Effector CD4-positive, alpha-beta T cell (primary cell): ENCODE results near the gene BTK.
A peak's percentile ranks its signal among the peaks of the same experiment; 100 is the strongest.

Experiments
- DNase-seq: peaks from one replicate; pipeline ENCODE4 v3.0.0-alpha.2; 2020
- total RNA-seq: gene quantifications from one replicate; lab custom pipeline; 2026; lab: John Stamatoyannopoulos, UW

The BTK gene
- total RNA-seq = 1.7 reads per million

- DNase-seq = no peak
Measured at GRCh38 chrX:101385795-101386541, at the start of gene BTK. Gene BTK, minus strand, starts transcription at chrX:101386191. Its CDS starts 10,907 bp downstream, at chrX:101375284.

GRCh38 chrX:101430457-101431078, 44.6 kb upstream of the BTK start:
- DNase-seq = no peak

GRCh38 chrX:101429934-101430333, 43.9 kb upstream of the BTK start:
- no peak for DNase-seq

GRCh38 chrX:101427954-101428353, 42.0 kb upstream of the BTK start:
- no peak for DNase-seq

DNA sequence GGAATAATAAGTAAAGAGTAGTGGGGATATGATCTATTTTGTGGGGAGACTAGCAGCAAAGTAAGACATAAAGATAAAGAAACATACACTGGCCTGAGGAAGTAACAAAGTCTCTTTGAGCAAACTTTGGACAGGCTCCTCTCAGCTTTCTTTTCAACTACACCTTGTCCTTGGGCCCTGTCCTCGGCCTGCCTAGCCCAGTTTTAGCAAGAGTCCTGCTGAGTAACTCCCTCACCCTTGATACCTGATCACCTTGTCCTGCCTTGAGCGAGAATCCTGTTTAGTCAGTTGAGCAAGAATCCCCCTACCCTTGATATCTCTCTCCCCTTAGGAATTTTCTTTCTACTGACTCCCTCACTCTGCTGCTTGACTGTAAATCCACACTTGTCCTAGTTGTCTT, 33.5 kb upstream of the BTK start:
- no peak for DNase-seq

- DNase-seq = peak; percentile 12
Measured at GRCh38 chrX:101417981-101418841, 32.2 kb upstream of the BTK start.

DNA sequence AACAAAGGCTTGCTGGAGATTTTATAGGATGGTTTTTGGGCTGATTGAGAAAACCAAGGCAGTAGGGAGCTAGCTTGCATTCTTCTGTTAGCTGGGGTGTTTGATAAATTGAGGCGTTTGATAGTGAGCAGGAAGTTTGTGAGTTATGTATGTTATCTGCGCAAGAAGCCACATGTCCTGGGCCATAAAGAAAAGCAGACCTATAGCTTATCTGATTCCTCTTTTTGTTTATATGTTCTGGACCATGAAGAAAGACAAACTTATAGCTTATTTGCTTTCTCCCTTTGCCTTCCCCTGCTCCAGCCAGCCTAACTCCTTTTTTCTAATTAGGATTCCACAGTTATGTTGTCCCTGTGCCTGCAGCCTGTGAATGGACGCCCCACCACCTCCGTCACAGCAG, 31.2 kb upstream of the BTK start:
- DNase-seq = no peak

- DNase-seq = no peak
Measured at GRCh38 chrX:101416691-101417090, 30.7 kb upstream of the BTK start.

GRCh38 chrX:101415180-101416145, 29.5 kb upstream of the BTK start:
- peak; percentile 34 for DNase-seq

- no peak for DNase-seq
Measured at GRCh38 chrX:101411984-101412383, 26.0 kb upstream of the BTK start.

DNA sequence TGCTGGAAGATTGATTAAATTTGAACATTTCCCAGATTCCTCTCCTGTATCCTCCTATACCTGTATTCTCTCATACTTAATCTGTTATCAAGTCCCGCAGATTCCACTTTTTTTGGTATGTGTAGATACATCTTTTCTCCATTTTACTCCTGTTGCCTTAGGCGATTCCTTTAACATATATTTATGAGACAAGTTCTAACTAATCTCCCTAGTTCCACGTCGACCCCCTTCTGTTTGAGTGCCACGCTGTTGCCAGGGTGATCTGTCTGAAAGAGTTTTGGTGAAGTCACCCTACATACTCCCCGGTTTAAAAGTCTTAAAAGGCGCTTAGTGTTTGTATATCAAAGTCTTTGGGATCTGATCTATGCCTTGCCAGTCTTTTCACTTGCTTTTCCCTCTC, 24.5 kb upstream of the BTK start:
- DNase-seq = no peak

DNA sequence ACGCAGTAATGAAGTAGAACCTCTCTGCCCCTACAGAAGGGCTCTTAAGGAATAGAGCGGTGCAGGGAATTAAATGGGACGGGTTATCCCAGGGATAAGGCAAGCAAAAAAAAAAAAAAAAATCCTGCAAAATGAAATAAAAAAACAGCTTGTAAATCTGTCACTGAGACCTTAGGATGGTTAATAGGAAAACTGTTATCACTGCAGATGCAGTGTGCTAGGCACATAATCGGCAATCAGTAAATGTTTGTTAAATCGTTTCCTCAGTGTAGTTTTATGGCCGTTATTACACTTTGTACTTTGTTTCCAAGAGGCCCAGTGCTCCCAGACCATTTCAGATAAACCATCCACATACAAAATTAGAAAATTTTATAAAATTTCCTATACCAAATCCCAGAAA, 23.1 kb upstream of the BTK start:
- DNase-seq = no peak

DNA sequence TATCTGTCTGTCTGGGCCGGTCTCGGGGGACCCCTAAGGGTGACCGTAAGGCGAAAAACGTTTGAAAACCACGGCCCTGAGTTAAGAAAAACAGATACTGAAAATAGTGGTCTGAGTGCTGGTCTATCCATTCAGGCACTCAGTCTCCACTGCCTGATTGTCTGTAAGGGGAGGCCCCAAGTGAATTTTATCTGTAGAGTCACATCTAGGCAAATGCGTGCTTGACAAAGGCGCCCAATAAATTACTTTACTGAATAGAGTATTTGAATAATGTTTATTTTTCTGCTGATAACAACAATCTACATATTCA, 22.5 kb upstream of the BTK start:
- DNase-seq = no peak

DNA sequence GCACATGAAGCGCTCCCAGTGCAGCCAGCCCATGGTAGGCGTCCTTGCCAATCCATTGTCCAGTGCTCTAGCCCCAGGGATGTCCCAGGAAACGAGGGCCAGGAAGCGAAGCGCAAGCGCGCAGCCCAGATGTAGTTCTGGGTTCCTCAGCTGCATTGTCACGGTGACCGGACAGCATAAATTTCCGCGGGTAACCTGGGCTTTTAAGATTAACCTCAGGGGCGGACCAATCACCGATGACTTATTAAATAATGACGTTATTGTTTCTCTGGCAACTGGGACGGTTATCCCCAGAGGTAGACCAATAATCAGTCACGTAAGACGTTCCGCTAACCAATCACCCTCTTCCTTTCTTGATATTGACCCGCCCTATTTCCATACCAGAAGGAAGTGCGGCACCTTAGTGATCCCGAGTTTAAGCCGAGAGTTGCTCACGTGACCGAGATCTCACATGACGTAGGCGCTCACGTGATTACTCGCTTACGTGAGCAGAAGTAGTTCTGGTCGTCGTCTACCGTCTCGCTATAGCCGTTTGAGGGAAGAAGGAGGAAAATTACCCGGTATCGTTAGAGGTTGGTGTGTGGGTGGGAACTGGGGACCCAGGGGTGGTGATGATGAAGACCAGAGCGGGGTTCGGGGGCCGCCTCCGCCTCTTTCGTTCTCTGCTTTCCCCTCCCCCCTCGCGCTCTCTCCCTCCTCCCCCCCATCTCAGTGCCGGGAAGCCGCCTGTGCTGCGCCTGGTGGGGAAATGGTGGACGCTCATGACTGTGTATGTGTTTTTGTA, 21.9 kb upstream of the BTK start, which contains the start of the genes GLA and HNRNPH2:
GLA (minus strand) TSS at position 178 of the 784 bp plus-strand sequence; CDS start at position 156, 22 bp downstream.
HNRNPH2 (plus strand) TSS at position 475 of the 784 bp plus-strand sequence. CDS start 3,767 bp downstream, outside the sequence.
- peak; percentile 82 for DNase-seq

DNA sequence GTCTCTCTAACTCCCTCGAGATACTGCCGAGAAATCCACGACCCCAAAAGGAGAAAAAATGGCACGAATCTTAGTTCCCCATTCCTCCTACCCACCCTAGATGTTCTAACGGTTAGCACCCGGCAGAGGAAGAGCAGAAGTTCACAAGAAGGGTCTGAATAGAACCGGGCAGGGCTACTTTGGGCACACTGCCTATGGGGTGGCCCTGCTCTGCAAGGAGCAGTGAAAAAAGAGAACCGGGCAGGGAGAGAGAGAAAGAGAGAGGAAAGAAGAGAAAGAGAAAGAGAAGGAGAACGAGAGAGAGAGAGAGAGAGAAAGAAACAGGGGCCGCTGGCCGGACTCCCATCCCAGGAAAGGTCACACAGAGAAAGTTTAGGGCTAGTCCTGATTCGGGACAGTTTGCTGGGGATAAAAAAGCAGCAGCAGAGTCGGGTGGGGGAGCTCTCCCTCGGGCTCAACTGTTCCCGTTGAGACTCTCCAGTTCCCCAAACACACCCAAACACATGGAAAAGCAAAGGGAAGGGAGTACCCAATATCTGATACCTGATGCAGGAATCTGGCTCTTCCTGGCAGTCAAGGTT, 21.3 kb upstream of the BTK start:
- no peak for DNase-seq

DNA sequence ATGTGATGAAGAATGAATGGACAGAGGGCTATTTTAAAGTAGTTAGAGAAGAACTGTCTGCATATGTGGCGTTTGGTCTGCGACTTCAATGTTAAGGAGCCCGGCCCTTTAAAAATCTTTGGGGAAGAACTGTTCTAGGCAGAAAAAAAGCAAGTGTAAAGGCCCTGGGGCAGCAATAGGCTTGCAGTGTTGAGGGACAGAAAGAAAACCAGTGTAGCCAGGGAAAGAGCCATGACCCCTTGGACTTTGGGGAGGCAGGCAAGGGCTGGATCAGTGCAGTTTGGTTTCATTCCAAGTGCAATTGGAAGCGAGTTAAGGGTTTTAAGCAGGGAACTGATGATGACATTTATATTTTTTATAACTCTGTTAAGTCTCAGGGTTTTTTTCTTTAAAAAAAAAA, 13.8 kb upstream of the BTK start:
- no peak for DNase-seq

DNA sequence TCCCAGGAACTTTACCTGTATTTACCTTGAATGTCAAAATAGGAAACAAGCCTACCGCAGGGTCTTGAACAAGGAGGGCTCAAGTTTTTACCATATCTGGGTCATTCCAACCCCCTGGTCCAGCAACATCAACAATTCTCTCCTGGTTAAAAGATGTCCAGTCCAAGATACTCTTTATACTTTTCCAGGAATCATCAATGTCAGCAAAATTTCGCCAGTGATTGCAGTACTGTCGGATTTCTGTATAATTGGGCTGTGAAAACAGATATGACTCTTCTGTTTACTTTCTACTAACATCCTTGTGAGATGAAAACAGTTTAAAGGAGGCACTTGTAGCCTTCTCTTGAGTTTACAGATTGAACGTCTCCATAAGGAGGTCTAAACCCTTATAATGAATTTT, 12.7 kb upstream of the BTK start:
- no peak for DNase-seq

DNA sequence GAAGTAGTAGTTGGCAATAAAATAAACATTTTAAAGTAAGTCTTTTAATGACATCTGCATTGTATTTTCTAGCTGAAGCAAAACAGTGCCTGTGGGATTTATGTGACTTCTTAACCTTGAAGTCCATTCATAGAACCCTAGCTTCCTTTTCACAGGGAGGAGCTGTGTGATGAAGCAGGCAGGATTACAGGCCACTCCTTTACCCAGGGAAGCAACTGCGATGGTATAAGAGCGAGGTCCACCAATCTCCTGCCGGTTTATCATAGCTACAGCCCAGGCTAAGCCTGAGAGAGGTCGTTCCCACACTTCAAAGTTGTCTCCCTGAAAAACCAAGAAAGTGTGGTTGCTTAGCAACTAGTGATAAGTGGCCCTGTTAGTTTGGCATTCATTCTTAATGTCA, 11.8 kb upstream of the BTK start:
- DNase-seq = no peak

DNA sequence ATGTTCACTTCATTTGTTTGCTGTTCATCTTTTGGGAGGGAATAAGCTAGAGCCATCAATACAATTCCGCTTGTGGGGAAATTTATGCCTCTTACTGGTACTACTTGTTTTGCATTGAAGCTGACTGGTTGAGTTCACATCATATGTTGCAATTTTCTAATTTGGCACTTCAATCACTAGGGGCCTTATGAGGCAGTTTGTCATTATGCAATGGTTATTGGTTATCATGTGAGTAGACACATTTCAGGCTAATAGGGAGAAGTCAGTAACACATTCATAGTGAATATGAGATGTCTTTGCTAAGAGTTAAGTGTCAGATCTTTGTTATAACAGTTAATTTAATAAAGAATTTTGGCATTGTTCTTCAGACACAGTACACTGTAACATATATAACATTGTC, 9.8 kb upstream of the BTK start:
- no peak for DNase-seq

DNA sequence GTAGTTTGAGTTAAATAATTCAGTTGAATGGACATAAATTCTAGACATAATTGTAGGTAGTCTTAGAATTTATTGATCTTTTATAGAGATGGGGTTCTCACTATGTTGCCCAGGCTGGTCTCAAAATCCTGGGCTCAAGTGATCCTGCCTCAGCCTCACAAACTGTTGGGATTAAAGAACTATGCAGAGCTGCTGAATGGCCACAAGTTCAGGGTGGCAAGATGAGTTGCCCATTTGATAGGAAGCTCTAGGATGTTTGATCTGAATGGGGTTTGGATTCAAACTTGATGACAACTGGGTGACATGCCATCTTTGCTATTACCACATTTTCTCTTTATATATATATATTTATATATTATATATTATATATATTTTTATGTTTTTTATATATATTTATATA, 8.4 kb upstream of the BTK start:
- no peak for DNase-seq
